GM21360 (cell line): ENCODE data around the gene DLL4.

ENCODE experiments used
- ATAC-seq: cut with Tn5 transposase; IDR thresholded peaks from one replicate; pipeline ENCODE4 v1.9.1; 2021; ENCODE audit warnings: mild to moderate bottlenecking, moderate library complexity; ENCODE audit not compliant: unreplicated experiment

DLL4 gene

GRCh38 chr15:40906091-40906990 lies 22.8 kb upstream of the DLL4 start:
- ATAC-seq = peak; percentile 69

- ATAC-seq = no peak
These were observed 21.9 kb upstream of the DLL4 start for GRCh38 chr15:40906991-40907802.

GRCh38 chr15:40908095-40908494 lies 21.0 kb upstream of the DLL4 start:
- no peak for ATAC-seq

- ATAC-seq = no peak
These were observed 19.2 kb upstream of the DLL4 start for GRCh38 chr15:40909662-40910630.

- ATAC-seq = no peak
These were observed 18.0 kb upstream of the DLL4 start for GRCh38 chr15:40911141-40911540.

GRCh38 chr15:40911693-40912092 lies 17.4 kb upstream of the DLL4 start:
- no peak for ATAC-seq

- no peak for ATAC-seq
These were observed 16.7 kb upstream of the DLL4 start for GRCh38 chr15:40912478-40912877.

GRCh38 chr15:40914013-40914412 lies 15.1 kb upstream of the DLL4 start:
- ATAC-seq = no peak

- no peak for ATAC-seq
These were observed 14.7 kb upstream of the DLL4 start for GRCh38 chr15:40914486-40914885.

- no peak for ATAC-seq
These were observed 14.0 kb upstream of the DLL4 start for GRCh38 chr15:40915116-40915661.

GRCh38 chr15:40915679-40916078 lies 13.5 kb upstream of the DLL4 start:
- ATAC-seq = no peak

- no peak for ATAC-seq
These were observed 11.6 kb upstream of the DLL4 start for GRCh38 chr15:40917585-40917984.

- no peak for ATAC-seq
These were observed 10.9 kb upstream of the DLL4 start for GRCh38 chr15:40918146-40918798.

- no peak for ATAC-seq
These were observed 10.2 kb upstream of the DLL4 start for GRCh38 chr15:40918799-40919392.

GRCh38 chr15:40921949-40922607 lies 7.1 kb upstream of the DLL4 start:
- no peak for ATAC-seq

- ATAC-seq = no peak
These were observed 6.5 kb upstream of the DLL4 start for GRCh38 chr15:40922608-40923005.

- no peak for ATAC-seq
These were observed 5.6 kb upstream of the DLL4 start for GRCh38 chr15:40923551-40923950.

- no peak for ATAC-seq
These were observed 3.7 kb upstream of the DLL4 start for GRCh38 chr15:40925495-40925862.
